Dermis blood vessel endothelial cell (primary cell): ENCODE data around the gene DNMT1. TPM values are rescaled to one million over a fixed set of nuclear protein-coding genes. Genes with fewer than 3 reads are reported as not detected.

Experiments
- DNase-seq: peaks from one replicate; pipeline ENCODE4 v3.0.0; 2010
- total RNA-seq: library from RNA; depleted of rRNA; stranded (reverse); fragments of >200 nt; gene quantifications from 2 replicates; pipeline ENCODE4 v1.2.3, GENCODE V29; 2014

DNMT1 gene
- total RNA-seq, 1 donor from 2014 or later: 37.9 TPM

DNA sequence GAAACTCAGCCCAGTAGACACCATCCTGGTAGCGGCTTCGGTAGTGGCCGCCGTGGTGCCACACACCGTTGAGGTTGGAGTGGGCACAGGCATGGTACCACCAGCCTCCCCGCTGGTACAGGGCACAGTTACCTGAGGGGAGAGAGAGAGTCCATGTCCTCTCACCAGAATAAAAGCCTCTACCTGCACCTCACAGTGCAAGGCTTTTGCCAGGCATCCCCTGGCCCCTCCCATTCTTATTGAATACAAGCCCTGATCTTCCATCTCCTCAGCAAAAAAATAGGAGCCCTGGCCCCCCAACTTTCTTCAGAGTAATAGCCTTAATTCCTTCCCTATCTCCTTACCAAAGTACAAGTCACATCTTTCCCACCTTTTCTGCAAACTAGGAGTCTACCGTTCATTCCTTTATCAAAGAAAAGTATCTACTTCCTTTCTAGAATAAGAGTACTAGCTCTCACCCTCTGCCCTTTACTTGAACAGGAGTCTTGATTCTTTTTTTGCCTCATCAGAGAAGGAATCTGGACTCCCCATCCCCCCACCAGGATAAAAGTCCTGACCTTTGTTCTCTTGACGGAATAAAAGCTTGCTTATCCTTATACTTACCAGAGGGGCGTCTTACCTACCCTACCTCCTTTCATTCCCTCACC lies 102.0 kb downstream of the DNMT1 start:
- no peak for DNase-seq

DNA sequence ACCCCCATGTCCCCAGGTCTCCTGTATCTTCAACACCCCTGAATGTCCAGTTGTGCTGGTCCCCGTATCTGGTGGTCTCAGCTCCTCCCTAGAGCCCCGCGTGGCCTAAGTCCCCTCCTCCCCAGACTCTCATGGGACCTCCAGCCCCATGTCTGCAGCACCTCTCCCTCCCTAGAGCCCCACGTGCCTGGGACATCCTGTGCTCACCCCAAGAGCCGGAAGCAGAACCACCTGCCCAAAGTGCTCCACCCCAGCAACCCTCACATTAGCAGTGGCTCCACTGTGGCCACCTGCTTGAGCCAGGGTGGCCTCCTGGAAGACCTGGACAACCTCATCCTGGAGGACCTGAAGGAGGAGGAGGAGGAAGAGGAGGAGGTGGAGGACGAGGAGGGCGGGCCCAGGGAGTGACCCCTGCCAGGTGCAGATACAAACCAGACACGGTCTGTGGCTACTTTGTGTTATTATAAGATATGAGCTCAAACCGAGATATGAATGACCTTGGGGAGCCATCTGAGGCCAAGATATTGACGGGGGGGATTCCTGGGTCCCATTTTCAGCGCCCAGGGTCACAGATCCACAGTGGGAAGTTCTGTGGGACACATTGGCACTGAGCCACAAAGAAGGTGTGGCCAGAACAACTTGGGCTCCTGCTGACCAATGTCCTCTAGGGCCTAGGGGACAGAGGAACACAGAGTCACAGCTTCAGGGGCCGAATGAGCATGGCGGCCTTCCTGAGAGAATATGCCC lies 102.7 kb downstream of the DNMT1 start:
- no peak for DNase-seq

DNA sequence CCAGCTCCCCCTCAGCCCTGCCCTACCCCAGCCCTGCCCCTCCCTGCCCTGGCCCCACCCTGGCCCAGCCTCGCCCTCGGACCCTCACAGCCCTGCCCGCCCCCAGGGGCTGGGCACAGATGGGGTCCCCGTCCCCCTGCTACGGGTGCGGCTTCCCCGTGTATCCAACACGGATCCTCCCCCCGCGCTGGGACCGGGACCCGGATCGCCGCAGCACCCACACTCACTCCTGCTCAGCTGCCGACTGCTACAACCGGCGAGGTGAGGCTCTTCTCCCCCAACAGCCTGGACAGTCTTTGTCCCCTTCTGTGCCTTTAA lies 103.4 kb downstream of the DNMT1 start:
- DNase-seq: no peak

DNA sequence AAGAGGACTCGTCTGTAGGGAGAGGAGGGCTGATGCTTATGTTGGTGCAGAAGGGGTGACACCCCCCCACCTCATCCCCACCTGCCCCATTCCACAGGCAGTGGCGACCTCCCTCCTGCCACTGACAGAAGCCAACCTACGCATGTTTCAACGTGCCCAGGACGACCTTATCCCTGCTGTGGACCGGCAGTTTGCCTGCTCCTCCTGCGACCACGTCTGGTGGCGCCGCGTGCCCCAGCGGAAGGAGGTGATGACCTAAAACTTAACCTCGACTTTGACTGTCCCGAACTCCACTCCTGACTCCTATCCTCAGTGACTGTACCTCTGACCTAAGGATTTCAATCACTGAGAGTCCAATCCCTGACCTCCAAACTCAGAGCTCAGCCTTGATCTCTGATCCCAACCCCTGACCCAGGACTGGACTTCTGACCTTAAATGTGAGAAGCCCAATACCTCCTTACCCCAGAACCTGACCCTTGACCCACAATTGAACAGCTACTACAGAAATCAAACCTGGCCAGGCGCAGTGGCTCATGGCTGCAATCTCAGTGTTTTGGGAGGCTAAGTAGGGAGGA lies 104.9 kb downstream of the DNMT1 start:
- DNase-seq: no peak

DNA sequence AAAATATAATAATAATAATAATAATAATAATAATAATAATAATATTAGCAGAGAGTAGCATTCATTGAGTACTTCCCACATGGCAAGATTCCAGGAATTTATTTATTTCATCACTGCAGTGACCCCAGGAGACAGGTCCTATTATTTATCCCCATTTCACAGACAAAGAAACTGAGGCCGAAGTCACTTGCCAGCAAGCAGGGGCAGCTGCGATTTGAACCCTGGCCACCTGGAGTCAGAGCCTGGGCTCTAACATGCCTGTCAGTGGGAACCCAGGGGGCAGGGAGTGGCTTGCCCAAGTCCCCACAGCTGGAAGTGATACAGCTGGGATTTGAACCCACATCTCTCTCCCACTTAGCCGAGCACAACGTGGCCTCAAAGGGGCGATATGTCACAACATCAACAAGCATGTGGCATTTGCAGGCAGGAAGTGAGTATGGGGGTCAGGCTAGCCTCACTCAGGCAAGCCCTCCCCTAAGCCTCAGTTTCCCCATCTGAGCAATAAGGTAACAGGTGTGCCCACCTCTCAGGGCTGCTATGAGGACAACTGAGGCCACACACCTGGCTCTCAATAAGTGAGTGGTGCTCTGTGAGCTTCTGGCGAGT lies 105.7 kb downstream of the DNMT1 start:
- DNase-seq: no peak

DNA sequence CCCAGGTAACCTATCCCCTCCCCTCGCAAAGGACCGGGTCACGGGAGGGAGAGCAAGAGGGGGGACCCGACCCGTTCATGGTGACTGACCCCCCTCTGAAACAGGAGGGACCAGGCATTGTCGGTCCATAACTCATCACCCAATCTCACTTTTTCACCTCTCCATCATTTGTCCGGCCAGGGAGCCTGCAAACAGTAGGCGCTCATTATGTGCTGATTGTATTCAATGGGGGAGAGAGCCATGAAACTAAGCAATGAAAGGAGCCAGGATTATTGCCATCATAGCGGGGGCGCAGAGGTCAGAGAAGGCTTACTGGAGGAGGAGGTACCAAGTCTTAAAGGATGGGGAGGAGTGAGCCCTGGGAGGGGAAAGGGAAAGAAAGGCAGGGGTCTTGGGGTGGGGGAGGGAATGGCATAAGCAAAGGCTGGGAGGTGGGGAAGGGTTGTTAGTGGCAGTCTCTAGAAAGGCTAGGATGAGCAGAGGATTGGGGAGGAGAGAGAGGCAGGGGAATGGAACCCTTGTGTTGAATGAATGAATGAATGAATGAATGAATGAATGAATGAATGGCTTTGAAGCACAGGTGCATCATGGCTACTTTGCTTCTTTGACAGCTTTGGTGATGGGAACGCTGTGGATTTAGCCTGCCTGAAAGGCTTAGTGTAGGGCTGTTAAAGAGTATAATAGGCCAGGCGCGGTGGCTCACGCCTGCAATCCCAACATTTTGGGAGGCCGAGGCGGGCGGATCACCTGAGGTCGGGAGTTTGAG lies 107.3 kb downstream of the DNMT1 start:
- no peak for DNase-seq

- no peak for DNase-seq
These were observed 108.1 kb downstream of the DNMT1 start for GRCh38 chr19:10086591-10087192.

- DNase-seq: peak; percentile 66
These were observed 108.8 kb downstream of the DNMT1 start, which contains the start of gene SHFL for GRCh38 chr19:10085641-10086590. Gene SHFL, plus strand, starts transcription at chr19:10086317. Its CDS starts 111 bp downstream, at chr19:10086428.

GRCh38 chr19:10084803-10085202 lies 110.0 kb downstream of the DNMT1 start:
- DNase-seq: no peak

DNA sequence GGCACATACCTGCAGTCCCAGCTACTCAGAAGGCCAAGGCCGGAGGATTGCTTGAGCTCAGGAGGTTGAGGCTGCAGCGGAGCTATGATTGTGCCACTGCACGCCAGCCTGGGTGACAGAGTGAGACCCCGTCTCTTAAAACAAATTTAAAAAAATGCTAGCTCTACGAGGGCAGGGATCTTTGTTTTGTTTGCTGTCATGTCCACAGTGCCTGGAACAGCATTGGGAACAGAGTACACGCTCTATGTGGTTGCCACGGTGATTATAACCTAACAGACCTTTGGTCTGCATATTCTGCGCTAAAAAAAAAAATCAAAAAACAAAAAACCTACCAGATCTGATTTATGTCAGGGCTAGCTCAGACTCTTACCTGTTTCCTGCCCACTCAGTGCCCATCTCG lies 110.8 kb downstream of the DNMT1 start:
- DNase-seq: no peak

Other genes with a start within 250 kb of the DNMT1 start
- 0.23 and 0.68 TPM in 2 replicates for gene COL5A3, start 184.4 kb downstream of the DNMT1 start, total RNA-seq
- not detected in 2 replicates for gene RDH8, start 181.5 kb downstream of the DNMT1 start, total RNA-seq
- 29.4 and 31.6 TPM in 2 replicates for gene SHFL, start 108.6 kb downstream of the DNMT1 start, total RNA-seq
- 0.28 and 0.68 TPM in 2 replicates for gene ANGPTL6, start 92.3 kb downstream of the DNMT1 start, total RNA-seq
- gene PPAN, start 88.6 kb downstream of the DNMT1 start, total RNA-seq: 23.4 and 25.4 TPM in 2 replicates
- 2.6 and 4.6 TPM in 2 replicates for gene P2RY11, start 83.3 kb downstream of the DNMT1 start, total RNA-seq
- gene EIF3G, start 75.1 kb downstream of the DNMT1 start, total RNA-seq: 307 and 366 TPM in 2 replicates
- gene S1PR2, start 36.4 kb upstream of the DNMT1 start, total RNA-seq: 0.70 and 0.85 TPM in 2 replicates
- 19.9 and 44.6 TPM in 2 replicates for gene MRPL4, start 57.3 kb upstream of the DNMT1 start, total RNA-seq
- gene ICAM1, start 76.2 kb upstream of the DNMT1 start, total RNA-seq: 21.3 and 59.7 TPM in 2 replicates
- gene ICAM4, start 92.0 kb upstream of the DNMT1 start, total RNA-seq: 0.79 and 0.85 TPM in 2 replicates
- gene ICAM5, start 95.0 kb upstream of the DNMT1 start, total RNA-seq: 0.09 and 0.17 TPM in 2 replicates
- 0.47 and 1.4 TPM in 2 replicates for gene ZGLP1, start 114.9 kb upstream of the DNMT1 start, total RNA-seq
- 18.7 and 25.4 TPM in 2 replicates for gene FDX2, start 121.1 kb upstream of the DNMT1 start, total RNA-seq
- gene RAVER1, start 138.6 kb upstream of the DNMT1 start, total RNA-seq: 13.3 and 30.9 TPM in 2 replicates
- 7.2 and 9.4 TPM in 2 replicates for gene ICAM3, start 144.7 kb upstream of the DNMT1 start, total RNA-seq
- 95.6 and 110 TPM in 2 replicates for gene TYK2, start 185.6 kb upstream of the DNMT1 start, total RNA-seq
- gene CDC37, start 208.6 kb upstream of the DNMT1 start, total RNA-seq: 367 and 370 TPM in 2 replicates
- 2.2 and 5.3 TPM in 2 replicates for gene PDE4A, start 225.6 kb upstream of the DNMT1 start, total RNA-seq